Mesothelial cell of epicardium (in vitro differentiated cells): ENCODE measurements around the gene CWF19L2. TPM values are rescaled to one million over a fixed set of nuclear protein-coding genes. Genes with fewer than 3 reads are reported as not detected.

ENCODE experiments used
- DNase-seq, 2 experiments: peaks; one replicate each; pipeline ENCODE4 v3.0.0; 2021; ENCODE audit warnings: low spot score in 2 of 2; ENCODE audit not compliant: unreplicated experiment in 2 of 2
- H3K27ac Mint-ChIP-seq: 2 replicates; pipeline ENCODE4 v1.8.0; 2021; ENCODE audit warnings: mixed read lengths
- H3K27me3 Mint-ChIP-seq: 2 replicates; pipeline ENCODE4 v1.8.0; 2021; ENCODE audit warnings: low read depth, mixed read lengths
- H3K36me3 Mint-ChIP-seq: 2 replicates; pipeline ENCODE4 v1.8.0; 2021; ENCODE audit warnings: mixed read lengths
- H3K4me1 Mint-ChIP-seq: 2 replicates; pipeline ENCODE4 v1.8.0; 2021; ENCODE audit warnings: mixed read lengths
- H3K4me3 Mint-ChIP-seq: 2 replicates; pipeline ENCODE4 v1.8.0; 2021; ENCODE audit warnings: mild to moderate bottlenecking, moderate library complexity, mixed read lengths
- H3K9me3 Mint-ChIP-seq: 2 replicates; pipeline ENCODE4 v1.8.0; 2021; ENCODE audit warnings: mixed read lengths
- CTCF ChIP-seq: fragments of 200-600 bp; sonication (generic); IDR thresholded peaks from one replicate; pipeline ENCODE4 v1.5.0; 2021; ENCODE audit warnings: antibody characterized with exemption; ENCODE audit not compliant: unreplicated experiment
- total RNA-seq: library from RNA; stranded (reverse); gene quantifications from 3 replicates; pipeline ENCODE4 v1.2.1, GENCODE V29; 2021

CWF19L2 gene
- total RNA-seq, 1 donor from 2014 or later = 15.9 TPM

GRCh38 chr11:107453594-107454286, 3.9 kb downstream of the CWF19L2 start:
- Mint-ChIP-seq H3K27me3 (no peaks in the 10 kb centered on the region), H3K36me3 (peaks cover 10% of the 10 kb centered on the region), H3K27ac (no peak overlapping the region), H3K9me3 (peaks cover 2% of the 10 kb centered on the region), H3K4me1 (peaks cover 22% of the 10 kb centered on the region), H3K4me3 (no peak overlapping the region)
- TF ChIP-seq CTCF = no peak
- DNase-seq = no peak

GRCh38 chr11:107446822-107447431, 10.7 kb downstream of the CWF19L2 start:
- no peaks in the 10 kb centered on the region for H3K27me3 Mint-ChIP-seq
- no peak for DNase-seq
- H3K36me3 Mint-ChIP-seq = peaks cover 42% of the 10 kb centered on the region
- no peak overlapping the region for H3K27ac Mint-ChIP-seq
- peaks cover 7% of the 10 kb centered on the region for H3K9me3 Mint-ChIP-seq
- TF ChIP-seq CTCF = no peak
- H3K4me3 Mint-ChIP-seq = no peak overlapping the region
- no peaks in the 10 kb centered on the region for H3K4me1 Mint-ChIP-seq

GRCh38 chr11:107442715-107443215, 14.9 kb downstream of the CWF19L2 start:
- DNase-seq = no peak
- Mint-ChIP-seq H3K9me3 (peaks cover 3% of the 10 kb centered on the region), H3K4me3 (no peak overlapping the region), H3K27me3 (no peaks in the 10 kb centered on the region), H3K36me3 (peaks cover 42% of the 10 kb centered on the region), H3K27ac (no peak overlapping the region), H3K4me1 (no peaks in the 10 kb centered on the region)
- TF ChIP-seq CTCF = no peak

GRCh38 chr11:107439586-107440167, 17.9 kb downstream of the CWF19L2 start:
- Mint-ChIP-seq H3K4me3 (no peak overlapping the region), H3K27ac (no peak overlapping the region), H3K9me3 (no peaks in the 10 kb centered on the region), H3K36me3 (peaks cover 31% of the 10 kb centered on the region), H3K27me3 (no peaks in the 10 kb centered on the region), H3K4me1 (no peaks in the 10 kb centered on the region)
- no peak for TF ChIP-seq CTCF
- no peak for DNase-seq

- TF ChIP-seq CTCF = no peak
- Mint-ChIP-seq H3K4me1 (no peaks in the 10 kb centered on the region), H3K36me3 (peaks cover 19% of the 10 kb centered on the region), H3K27ac (no peak overlapping the region), H3K9me3 (no peaks in the 10 kb centered on the region), H3K27me3 (no peaks in the 10 kb centered on the region), H3K4me3 (no peak overlapping the region)
- DNase-seq = no peak
Measured at GRCh38 chr11:107438148-107438547, 19.5 kb downstream of the CWF19L2 start.
